OCI-LY3 (cell line): ENCODE data around the gene RELN.

Source experiments
- EZH2phosphoT487 ChIP-seq: fragments of 200-600 bp; shearing (Covaris generic); IDR thresholded peaks from 2 replicates; pipeline ENCODE4 v1.6.1; 2018; ENCODE audit warnings: antibody characterized with exemption, mixed run types, low read depth
- TF ChIP-seq, protein P1 (sequence below): fragments of 200-600, 300-600 bp; sonication (generic); IDR thresholded peaks from 2 replicates; pipeline ENCODE4 v1.5.1; 2014; ENCODE audit warnings: antibody characterized with exemption, low read length, low read depth

DNA sequence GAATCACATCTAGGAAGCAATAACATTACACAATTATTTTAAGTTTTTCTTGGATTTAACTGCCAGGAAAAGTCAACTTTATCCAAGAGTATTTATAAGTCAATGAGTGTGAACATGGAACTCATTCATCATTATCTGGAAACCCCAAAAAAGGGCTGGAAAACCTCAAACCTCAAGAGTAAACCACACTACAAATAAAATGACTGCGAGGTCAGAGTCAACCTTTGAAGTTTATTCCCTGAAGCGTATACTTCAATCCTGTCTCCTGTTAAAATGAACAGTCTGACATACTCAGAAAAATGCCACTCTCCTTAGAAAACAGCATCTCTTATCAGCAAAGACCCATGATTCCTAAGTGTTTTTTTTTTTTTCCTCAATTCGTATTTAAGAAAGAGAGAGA lies 86.5 kb downstream of the RELN start:
- TF ChIP-seq, protein P1, sequence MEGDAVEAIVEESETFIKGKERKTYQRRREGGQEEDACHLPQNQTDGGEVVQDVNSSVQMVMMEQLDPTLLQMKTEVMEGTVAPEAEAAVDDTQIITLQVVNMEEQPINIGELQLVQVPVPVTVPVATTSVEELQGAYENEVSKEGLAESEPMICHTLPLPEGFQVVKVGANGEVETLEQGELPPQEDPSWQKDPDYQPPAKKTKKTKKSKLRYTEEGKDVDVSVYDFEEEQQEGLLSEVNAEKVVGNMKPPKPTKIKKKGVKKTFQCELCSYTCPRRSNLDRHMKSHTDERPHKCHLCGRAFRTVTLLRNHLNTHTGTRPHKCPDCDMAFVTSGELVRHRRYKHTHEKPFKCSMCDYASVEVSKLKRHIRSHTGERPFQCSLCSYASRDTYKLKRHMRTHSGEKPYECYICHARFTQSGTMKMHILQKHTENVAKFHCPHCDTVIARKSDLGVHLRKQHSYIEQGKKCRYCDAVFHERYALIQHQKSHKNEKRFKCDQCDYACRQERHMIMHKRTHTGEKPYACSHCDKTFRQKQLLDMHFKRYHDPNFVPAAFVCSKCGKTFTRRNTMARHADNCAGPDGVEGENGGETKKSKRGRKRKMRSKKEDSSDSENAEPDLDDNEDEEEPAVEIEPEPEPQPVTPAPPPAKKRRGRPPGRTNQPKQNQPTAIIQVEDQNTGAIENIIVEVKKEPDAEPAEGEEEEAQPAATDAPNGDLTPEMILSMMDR = no peak
- no peak for TF ChIP-seq EZH2phosphoT487
